Keratinocyte (primary cell): ENCODE results near the gene SRSF9. TPM values are rescaled to one million over a fixed set of nuclear protein-coding genes. Genes with fewer than 3 reads are reported as not detected.

ENCODE experiments used
- DNase-seq: peaks from one replicate; pipeline ENCODE4 v3.0.0-alpha.2; 2011; ENCODE audit warnings: low read depth, missing footprints, low spot score
- FAIRE-seq: peaks from 2 replicates; lab custom pipeline; 2011; peaks lifted over from hg19 to GRCh38; lab: Jason Lieb, UNC
- H2AFZ ChIP-seq: 2 replicates; pipeline ENCODE4 v1.6.0; 2012; ENCODE audit warnings: low read length, control low read depth, inconsistent platforms; ENCODE audit not compliant: control insufficient read depth
- H3K27ac ChIP-seq: 2 replicates; pipeline ENCODE4 v1.5.1; 2011; ENCODE audit warnings: low read length; ENCODE audit not compliant: control insufficient read depth, insufficient read depth
- H3K27me3 ChIP-seq: 3 replicates; pipeline ENCODE4 v1.6.0; 2011; ENCODE audit warnings: low read length; ENCODE audit not compliant: control insufficient read depth, insufficient read depth; ENCODE audit errors: extremely low read depth
- H3K36me3 ChIP-seq, 2 experiments: 2 replicates in 1 of 2; 3 replicates in 1 of 2; pipeline ENCODE4 v1.5.1; 2011; ENCODE audit warnings: low read length in 2 of 2, mild to moderate bottlenecking in 1 of 2; ENCODE audit not compliant: control insufficient read depth in 2 of 2, insufficient read depth in 2 of 2; ENCODE audit errors: extremely low read depth in 1 of 2
- H3K4me1 ChIP-seq: 3 replicates; pipeline ENCODE4 v1.5.1; 2011; ENCODE audit warnings: low read length; ENCODE audit not compliant: control insufficient read depth, insufficient read depth; ENCODE audit errors: extremely low read depth
- H3K4me2 ChIP-seq: 3 replicates; pipeline ENCODE4 v1.6.0; 2011; ENCODE audit warnings: low read depth, low read length; ENCODE audit not compliant: control insufficient read depth, insufficient read depth; ENCODE audit errors: extremely low read depth
- H3K4me3 ChIP-seq, 3 experiments: fragments of 200-600 bp in 1 of 3; sonication (generic) in 1 of 3; 2 replicates in 2 of 3; 3 replicates in 1 of 3; pipeline ENCODE4 v1.5.1; 2011 to 2016; ENCODE audit warnings: low read length in 3 of 3, mild to moderate bottlenecking in 3 of 3, control low read depth in 2 of 3, inconsistent platforms in 1 of 3, low read depth in 1 of 3, mixed read lengths in 1 of 3, mixed run types in 1 of 3, moderate library complexity in 1 of 3; ENCODE audit not compliant: control insufficient read depth in 2 of 3, insufficient read depth in 2 of 3; ENCODE audit errors: extremely low read depth in 1 of 3
- H3K79me2 ChIP-seq: 2 replicates; pipeline ENCODE4 v1.6.0; 2012; ENCODE audit warnings: low read length; ENCODE audit not compliant: control insufficient read depth, insufficient read depth
- H3K9ac ChIP-seq: 3 replicates; pipeline ENCODE4 v1.6.0; 2011; ENCODE audit warnings: low read length; ENCODE audit not compliant: control insufficient read depth, insufficient read depth; ENCODE audit errors: extremely low read depth
- H3K9me1 ChIP-seq: 3 replicates; pipeline ENCODE4 v1.6.0; 2011; ENCODE audit warnings: low read length; ENCODE audit not compliant: control insufficient read depth, insufficient read depth; ENCODE audit errors: extremely low read depth
- H3K9me3 ChIP-seq: 2 replicates; pipeline ENCODE4 v1.5.1; 2012; ENCODE audit warnings: low read depth, low read length; ENCODE audit not compliant: control insufficient read depth
- H4K20me1 ChIP-seq: 3 replicates; pipeline ENCODE4 v1.6.0; 2011; ENCODE audit warnings: low read length; ENCODE audit not compliant: control insufficient read depth, insufficient read depth; ENCODE audit errors: extremely low read depth
- EZH2 ChIP-seq: IDR thresholded peaks from one replicate; pipeline ENCODE4 v1.6.1; 2012; ENCODE audit warnings: inconsistent platforms, mild to moderate bottlenecking, low read length, moderate library complexity
- dilution Hi-C: fragments of 300-500 bp; cut with MboI; formaldehyde crosslinking; loops from one replicate; pipeline ENCODE4 v1.7.0; 2020; ENCODE audit warnings: low sequenced_read_pairs; ENCODE audit not compliant: extremely low pct_ligation_motif_present
- polyA plus RNA-seq, 5 experiments: library from polyadenylated mRNA; depleted of rRNA in 3 of 5; stranded (reverse) in 3 of 5; stranded (forward) in 1 of 5; unstranded in 1 of 5; fragments of >200 nt; gene quantifications; 1 replicate in 1 of 5; 2 replicates in 3 of 5; 3 replicates in 1 of 5; pipeline versions ENCODE4 v1.2.1 to v1.2.3, GENCODE V29; 2011 to 2012; ENCODE audit warnings: missing spikeins in 2 of 5, low read depth in 1 of 5, low replicate concordance in 1 of 5
- TF ChIP-seq, protein P1 (sequence below), 3 experiments: IDR thresholded peaks in 1 of 3; conservative IDR thresholded peaks in 1 of 3; optimal IDR thresholded peaks in 1 of 3; 2 replicates in 2 of 3; 3 replicates in 1 of 3; pipeline versions ENCODE3 to v1.5.1; 2011; ENCODE audit warnings: low read length in 3 of 3, mild to moderate bottlenecking in 3 of 3, moderate library complexity in 2 of 3, control low read depth in 1 of 3, inconsistent platforms in 1 of 3; ENCODE audit not compliant: insufficient read depth in 2 of 3; ENCODE audit errors: extremely low read depth in 1 of 3

The SRSF9 gene
- polyA plus RNA-seq, 1 donor (not counting 4 experiments of a cell fraction or from before 2014, with no cell fraction given): 159 TPM

DNA sequence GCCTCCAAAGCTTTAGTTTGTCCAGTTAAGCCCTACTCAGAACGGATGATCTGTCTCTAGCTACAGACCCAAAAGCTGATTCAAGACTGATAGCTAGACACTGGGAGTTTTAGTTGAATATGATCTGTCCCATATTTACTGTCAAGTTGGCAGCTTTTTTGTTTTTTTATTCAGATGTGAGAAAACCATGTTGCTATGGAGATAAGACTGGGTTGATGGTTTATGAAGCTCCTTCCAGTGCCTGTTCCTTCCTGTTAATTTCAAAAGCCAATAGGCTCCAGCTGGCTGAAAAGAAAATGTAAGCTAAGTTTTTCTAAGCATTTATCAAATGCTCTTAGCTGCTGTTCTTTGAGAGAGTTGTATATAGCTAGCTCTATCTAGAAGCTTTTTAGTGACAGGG, 31.0 kb upstream of the SRSF9 start:
- no peak overlapping the region for H3K9ac ChIP-seq
- H2AFZ ChIP-seq: no peak overlapping the region
- FAIRE-seq (no peak), DNase-seq (no peak)
- H3K27me3 ChIP-seq: no peaks in the 10 kb centered on the region
- H3K9me3 ChIP-seq: no peaks in the 10 kb centered on the region
- peaks cover 2% of the 10 kb centered on the region for H3K9me1 ChIP-seq
- dilution Hi-C loops: no loop called here
- H3K4me3 ChIP-seq: no peak overlapping the region
- TF ChIP-seq, protein P1, sequence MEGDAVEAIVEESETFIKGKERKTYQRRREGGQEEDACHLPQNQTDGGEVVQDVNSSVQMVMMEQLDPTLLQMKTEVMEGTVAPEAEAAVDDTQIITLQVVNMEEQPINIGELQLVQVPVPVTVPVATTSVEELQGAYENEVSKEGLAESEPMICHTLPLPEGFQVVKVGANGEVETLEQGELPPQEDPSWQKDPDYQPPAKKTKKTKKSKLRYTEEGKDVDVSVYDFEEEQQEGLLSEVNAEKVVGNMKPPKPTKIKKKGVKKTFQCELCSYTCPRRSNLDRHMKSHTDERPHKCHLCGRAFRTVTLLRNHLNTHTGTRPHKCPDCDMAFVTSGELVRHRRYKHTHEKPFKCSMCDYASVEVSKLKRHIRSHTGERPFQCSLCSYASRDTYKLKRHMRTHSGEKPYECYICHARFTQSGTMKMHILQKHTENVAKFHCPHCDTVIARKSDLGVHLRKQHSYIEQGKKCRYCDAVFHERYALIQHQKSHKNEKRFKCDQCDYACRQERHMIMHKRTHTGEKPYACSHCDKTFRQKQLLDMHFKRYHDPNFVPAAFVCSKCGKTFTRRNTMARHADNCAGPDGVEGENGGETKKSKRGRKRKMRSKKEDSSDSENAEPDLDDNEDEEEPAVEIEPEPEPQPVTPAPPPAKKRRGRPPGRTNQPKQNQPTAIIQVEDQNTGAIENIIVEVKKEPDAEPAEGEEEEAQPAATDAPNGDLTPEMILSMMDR (optimal IDR thresholded peaks at IDR 0.05 in 1 of 3, IDR thresholded peaks at IDR 0.05 in 1 of 3, conservative IDR thresholded peaks at IDR 0.05 in 1 of 3; ENCODE audit: extremely low read depth in 1 of 3, insufficient read depth in 2 of 3, low read length in 3 of 3): no peak
- TF ChIP-seq EZH2: no peak
- H3K4me1 ChIP-seq: peaks cover 6% of the 10 kb centered on the region
- peaks cover 19% of the 10 kb centered on the region for H4K20me1 ChIP-seq
- H3K4me2 ChIP-seq: no peak overlapping the region
- H3K79me2 ChIP-seq: peaks cover 25% of the 10 kb centered on the region
- no peak overlapping the region for H3K27ac ChIP-seq
- H3K36me3 ChIP-seq: peaks cover 5 to 16% of the 10 kb centered on the region in 2 experiments

DNA sequence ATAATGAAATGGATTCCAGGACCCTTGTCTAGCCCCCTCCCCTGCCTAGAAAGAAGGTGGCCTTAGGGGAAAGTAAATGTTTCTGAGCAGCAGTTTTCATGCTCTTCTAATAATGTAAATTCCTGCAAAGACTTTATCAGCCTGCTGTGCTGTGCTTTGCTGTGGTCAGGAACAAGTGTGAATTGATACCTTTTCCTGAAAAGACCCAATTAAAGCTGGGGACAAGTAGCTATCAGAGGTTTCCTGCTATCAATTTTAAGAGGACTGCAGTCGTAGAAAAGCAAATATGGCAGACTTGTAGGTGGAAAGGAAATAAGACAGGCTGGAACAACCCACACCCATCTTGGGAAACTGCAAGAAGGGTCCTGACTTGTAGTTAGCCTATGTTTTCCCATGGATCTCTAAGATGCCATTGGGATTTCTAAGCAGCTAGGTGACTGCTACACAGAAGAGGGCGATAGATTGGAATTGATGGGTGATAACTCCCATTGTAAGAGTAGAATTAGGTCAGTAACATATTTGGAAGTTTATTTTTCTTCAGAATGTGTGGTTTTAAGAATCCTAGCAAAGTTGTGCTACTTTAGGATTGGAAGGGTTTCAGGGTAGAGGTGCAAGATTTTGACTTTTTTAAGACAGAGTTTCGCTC, 29.4 kb upstream of the SRSF9 start:
- no peaks in the 10 kb centered on the region for H3K9me1 ChIP-seq
- DNase-seq (no peak), FAIRE-seq (no peak)
- H3K4me2 ChIP-seq: no peak overlapping the region
- H2AFZ ChIP-seq: no peak overlapping the region
- dilution Hi-C loops: no loop called here
- TF ChIP-seq, protein P1 (optimal IDR thresholded peaks at IDR 0.05 in 1 of 3, IDR thresholded peaks at IDR 0.05 in 1 of 3, conservative IDR thresholded peaks at IDR 0.05 in 1 of 3; ENCODE audit: extremely low read depth in 1 of 3, insufficient read depth in 2 of 3, low read length in 3 of 3): no peak
- no peak for TF ChIP-seq EZH2
- peaks cover 12% of the 10 kb centered on the region for H3K4me1 ChIP-seq
- H3K27me3 ChIP-seq: no peaks in the 10 kb centered on the region
- H3K4me3 ChIP-seq: no peak overlapping the region
- H3K9me3 ChIP-seq: no peaks in the 10 kb centered on the region
- H3K27ac ChIP-seq: no peak overlapping the region
- peaks cover 36% of the 10 kb centered on the region for H3K79me2 ChIP-seq
- H3K36me3 ChIP-seq: peaks cover 5 to 16% of the 10 kb centered on the region in 2 experiments
- no peak overlapping the region for H3K9ac ChIP-seq
- H4K20me1 ChIP-seq: peaks cover 19% of the 10 kb centered on the region
